KBM-7 (cell line): ENCODE measurements around the gene MRPL52.

ENCODE experiments used
- DNase-seq: peaks from one replicate; pipeline ENCODE4 v3.0.0-alpha.2; 2015
- in situ Hi-C: fragments of 300-500 bp; cut with MboI; formaldehyde crosslinking; loops from 2 replicates; pipeline ENCODE4 v1.14.3; 2020; ENCODE audit warnings: low sequenced_read_pairs, low pct_unique_long_range_greater_than_20kb, mixed read lengths

MRPL52 gene

DNA sequence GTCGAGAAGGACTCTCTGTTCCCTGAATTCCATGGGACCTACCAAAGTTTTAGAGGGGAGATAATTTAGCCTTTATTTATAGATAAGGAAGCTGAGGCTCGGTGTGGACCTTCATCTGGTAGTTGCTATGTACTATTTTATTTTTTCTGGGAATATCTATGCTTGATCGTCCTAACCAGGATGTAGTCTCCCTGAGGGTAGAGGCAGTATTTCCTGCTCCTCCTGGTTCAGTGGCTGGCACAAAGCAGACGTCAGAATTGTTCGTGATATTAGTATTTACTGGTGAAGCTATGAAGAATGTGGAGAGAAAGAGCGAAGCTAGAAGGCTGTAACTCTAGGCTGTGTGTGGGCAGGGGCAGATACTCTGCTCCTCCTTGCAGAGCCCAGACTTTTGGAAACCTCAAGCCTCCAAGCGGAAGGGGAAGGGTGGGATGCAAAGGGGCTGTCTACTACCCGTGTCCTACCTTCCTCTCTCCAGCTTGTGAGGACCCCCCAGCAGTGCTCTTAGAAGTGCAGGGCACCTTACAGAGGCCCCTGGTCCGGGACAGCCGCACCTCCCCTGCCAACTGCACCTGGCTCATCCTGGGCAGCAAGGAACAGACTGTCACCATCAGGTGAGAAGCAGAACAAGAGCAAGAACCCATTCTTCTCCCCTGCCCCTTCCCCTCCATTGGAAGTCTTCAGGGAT lies 43.3 kb downstream of the MRPL52 start:
- no peak for DNase-seq
- in situ Hi-C loops: no loop called here

DNA sequence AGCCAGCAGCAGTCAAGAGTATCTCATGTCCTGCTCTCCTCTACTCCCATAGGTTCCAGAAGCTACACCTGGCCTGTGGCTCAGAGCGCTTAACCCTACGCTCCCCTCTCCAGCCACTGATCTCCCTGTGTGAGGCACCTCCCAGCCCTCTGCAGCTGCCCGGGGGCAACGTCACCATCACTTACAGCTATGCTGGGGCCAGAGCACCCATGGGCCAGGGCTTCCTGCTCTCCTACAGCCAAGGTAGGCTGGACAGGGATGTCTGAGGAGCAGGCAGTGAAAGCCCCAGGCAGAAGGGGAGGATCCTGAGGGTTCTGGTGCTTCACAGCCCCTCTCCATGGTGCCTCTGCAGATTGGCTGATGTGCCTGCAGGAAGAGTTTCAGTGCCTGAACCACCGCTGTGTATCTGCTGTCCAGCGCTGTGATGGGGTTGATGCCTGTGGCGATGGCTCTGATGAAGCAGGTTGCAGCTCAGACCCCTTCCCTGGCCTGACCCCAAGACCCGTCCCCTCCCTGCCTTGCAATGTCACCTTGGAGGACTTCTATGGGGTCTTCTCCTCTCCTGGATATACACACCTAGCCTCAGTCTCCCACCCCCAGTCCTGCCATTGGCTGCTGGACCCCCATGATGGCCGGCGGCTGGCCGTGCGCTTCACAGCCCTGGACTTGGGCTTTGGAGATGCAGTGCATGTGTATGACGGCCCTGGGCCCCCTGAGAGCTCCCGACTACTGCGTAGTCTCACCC lies 45.5 kb downstream of the MRPL52 start:
- in situ Hi-C loops: no loop called here
- DNase-seq: no peak

DNA sequence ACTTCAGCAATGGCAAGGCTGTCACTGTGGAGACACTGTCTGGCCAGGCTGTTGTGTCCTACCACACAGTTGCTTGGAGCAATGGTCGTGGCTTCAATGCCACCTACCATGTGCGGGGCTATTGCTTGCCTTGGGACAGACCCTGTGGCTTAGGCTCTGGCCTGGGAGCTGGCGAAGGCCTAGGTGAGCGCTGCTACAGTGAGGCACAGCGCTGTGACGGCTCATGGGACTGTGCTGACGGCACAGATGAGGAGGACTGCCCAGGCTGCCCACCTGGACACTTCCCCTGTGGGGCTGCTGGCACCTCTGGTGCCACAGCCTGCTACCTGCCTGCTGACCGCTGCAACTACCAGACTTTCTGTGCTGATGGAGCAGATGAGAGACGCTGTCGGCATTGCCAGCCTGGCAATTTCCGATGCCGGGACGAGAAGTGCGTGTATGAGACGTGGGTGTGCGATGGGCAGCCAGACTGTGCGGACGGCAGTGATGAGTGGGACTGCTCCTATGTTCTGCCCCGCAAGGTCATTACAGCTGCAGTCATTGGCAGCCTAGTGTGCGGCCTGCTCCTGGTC lies 46.1 kb downstream of the MRPL52 start:
- in situ Hi-C loops: no loop called here
- no peak for DNase-seq

DNA sequence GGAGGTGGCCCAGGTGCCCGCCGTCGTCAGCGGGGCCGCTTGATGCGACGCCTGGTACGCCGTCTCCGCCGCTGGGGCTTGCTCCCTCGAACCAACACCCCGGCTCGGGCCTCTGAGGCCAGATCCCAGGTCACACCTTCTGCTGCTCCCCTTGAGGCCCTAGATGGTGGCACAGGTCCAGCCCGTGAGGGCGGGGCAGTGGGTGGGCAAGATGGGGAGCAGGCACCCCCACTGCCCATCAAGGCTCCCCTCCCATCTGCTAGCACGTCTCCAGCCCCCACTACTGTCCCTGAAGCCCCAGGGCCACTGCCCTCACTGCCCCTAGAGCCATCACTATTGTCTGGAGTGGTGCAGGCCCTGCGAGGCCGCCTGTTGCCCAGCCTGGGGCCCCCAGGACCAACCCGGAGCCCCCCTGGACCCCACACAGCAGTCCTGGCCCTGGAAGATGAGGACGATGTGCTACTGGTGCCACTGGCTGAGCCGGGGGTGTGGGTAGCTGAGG lies 47.4 kb downstream of the MRPL52 start:
- no peak for DNase-seq
- in situ Hi-C loops: no loop called here

DNA sequence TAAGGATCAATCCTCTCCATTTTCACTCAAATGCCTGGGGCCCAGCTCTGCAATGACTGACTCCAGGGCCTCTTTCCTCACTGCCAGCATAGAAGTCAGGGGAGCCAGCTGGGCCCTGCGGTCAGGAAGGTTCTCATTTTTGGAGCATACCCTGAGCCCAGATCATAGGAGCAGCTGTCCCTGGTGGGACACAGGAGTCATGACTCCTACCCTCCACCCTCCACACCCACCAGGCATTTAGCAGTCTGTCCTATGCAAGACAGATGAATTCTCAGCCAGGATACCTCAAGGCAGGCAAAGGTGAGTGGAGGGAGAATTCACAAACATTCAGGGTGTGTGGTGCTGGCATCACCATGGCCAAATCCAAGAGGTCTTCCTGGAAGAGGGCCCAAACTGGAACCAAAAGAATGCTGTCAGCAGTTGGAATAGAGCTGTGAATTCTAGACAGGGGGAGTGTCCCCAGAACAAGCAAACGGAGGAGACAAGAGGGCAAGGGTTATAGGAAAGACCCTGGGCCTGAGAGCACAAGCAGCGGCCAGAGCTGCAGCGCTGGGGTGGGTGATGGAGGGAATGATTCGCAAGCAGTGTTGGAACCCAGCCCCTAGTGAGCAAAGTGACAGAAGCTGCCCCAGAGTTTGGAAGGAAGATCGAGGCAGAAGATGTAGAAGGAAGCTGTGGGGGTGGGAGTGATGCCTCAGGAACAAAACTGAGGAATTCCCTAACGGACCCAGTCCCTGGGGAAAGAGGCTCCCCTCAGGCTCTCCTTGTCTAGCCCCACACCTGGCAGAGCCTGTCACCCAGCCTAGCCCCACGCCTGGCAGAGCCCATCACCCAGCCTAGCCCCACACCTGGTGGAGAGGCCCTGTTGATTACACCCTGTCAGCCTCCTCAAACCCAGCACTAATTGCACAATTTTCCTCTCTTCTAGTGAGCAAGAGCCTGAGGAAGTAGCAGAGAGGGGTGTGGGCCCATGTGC lies 48.9 kb downstream of the MRPL52 start:
- DNase-seq: no peak
- in situ Hi-C loops: no loop called here

DNA sequence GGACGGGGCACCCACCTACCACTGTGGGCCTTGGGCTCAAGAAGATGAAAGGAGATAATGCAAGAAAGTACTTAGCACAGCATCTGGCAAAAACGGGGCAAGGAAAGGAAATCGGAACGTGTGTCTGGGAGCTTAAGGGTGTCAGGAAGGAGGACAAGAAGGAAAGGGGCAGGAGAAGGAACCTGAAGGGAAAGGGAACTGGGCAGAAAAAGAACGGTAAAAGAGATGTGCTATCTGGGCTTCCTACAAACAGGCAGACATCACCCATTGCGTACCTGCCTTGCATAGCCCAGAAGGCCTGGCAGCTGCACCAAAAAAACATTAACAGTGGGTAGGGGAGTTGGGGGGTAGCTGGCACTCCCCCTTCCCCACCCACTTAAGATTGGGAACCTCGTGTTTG lies 52.4 kb downstream of the MRPL52 start:
- in situ Hi-C loops: no loop called here
- no peak for DNase-seq

DNA sequence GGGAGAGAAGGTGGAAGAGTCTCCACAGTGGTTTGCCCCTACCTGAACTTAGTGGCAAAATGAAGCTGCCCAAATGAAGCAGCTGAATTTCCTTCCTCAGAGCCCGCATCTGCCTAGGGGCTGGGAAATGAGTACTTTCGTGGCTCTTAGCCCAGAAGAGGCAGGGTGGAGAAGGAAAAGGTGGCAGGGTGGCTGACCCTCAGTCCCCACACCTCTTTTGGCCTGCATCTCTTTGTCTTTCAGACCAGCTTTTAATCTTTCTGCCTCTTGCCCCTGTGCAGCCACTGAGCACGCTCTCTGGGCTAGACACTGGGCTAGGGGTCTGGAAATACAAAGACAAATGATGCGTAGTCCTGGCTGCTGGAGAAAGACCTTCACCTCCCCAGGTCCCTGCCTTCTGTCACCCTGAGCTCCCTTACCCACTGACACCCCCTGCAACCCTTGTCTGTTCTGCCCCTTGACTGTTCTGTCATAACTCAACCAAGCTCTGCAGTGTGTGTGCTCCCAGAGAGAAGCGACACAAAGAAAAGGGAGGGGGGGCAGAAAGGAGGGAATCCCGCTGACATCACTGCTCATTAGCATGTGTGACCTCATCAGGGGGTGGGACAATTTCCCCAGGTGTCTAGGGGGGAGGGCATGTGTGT lies 53.0 kb downstream of the MRPL52 start:
- no peak for DNase-seq
- in situ Hi-C loops: no loop called here

DNA sequence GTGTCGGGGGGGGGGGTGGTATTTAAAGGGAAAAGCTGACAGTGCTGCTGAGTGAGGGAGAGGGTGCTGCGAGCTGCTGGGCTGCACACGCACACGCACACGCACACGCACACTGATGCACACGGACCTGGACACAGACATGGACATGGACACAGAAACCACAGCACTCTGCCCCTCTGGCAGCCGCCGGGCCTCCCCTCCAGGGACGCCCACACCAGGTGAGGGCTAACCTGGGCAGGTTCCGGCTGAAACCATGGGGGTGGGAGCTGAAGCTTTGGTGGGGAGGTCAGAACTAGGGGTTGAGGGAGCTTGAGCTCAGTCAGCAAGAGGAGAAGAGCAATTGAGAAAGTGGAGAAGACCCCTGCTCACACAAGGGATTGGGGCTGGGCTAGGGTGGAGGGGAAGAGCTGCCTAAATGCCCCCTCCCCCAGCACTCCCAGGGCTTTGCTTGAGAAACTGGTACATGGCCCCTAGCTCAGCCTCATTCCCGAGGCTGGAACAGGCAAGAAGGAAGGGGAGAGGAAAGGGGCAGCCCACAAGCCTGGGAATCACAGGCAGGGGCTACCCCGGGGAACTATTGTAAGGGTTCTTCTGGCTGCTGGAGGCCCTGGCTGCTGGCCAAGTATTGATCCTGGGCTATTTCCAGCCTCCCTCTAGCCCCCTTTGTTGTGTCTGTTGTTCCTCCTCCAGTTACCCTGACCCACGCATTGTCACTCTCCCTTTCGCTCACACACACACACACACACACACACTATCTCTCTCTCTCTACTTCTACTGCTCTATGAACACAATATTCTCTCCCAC lies 53.7 kb downstream of the MRPL52 start, which contains the start of gene REM2:
Gene REM2, plus strand, starts transcription at position 50 of the 804 bp plus-strand sequence. Its CDS starts 66 bp downstream, at position 116.
- DNase-seq: peak; percentile 23
- in situ Hi-C loops: no loop called here

DNA sequence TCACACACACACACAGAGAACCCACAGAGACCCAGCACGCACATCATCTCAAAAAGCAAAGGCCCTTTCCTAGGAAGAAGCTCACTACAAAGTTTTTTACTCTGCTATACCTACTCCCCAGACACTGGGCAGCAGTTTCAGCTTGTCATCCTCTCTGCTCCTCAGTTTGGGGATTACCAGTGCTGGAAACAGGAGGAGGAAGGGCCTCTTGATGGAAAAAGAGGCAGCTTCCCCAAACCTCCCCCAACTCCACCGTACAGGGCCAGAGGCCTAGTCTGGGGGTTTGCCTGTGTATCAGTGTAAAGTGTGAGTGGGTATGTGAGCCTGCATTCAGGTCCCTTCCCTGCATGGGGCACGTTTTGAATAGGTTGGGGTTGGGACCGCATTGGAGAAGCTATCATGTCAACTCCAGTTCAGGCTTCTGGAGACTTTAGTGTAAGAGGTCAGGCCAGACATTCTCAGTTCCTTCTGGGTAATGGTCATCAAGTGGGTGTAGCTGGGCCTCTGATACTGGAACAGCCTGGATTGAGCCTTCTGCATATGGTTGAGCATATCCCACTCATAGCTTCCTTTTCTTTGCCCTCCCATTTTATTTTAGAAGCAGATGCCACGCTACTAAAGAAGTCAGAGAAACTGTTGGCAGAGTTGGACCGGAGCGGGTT lies 54.5 kb downstream of the MRPL52 start:
- in situ Hi-C loops: no loop called here
- peak; percentile 25 for DNase-seq
